Kidney (tissue), 14 donors: ENCODE data around the gene CDH11. TPM values are rescaled to one million over a fixed set of nuclear protein-coding genes. Genes with fewer than 3 reads are reported as not detected.
A peak's percentile ranks its signal among the peaks of the same experiment; 100 is the strongest.

Experiments
- DNase-seq, 5 donors: peaks; one replicate each; pipeline ENCODE4 v3.0.0-alpha.2; 2013 to 2020
- FAIRE-seq: peaks from 2 replicates; lab custom pipeline; 2012; peaks lifted over from hg19 to GRCh38; lab: Jason Lieb, UNC
- H3K27ac ChIP-seq, 2 donors: one replicate each; pipeline ENCODE4 v1.7.0; 2013; ENCODE audit warnings: low read depth in 2 of 2, low read length in 2 of 2, inconsistent platforms in 1 of 2
- H3K27me3 ChIP-seq: one replicate; pipeline ENCODE4 v1.7.1; 2013; ENCODE audit warnings: low read length, inconsistent platforms; ENCODE audit not compliant: control insufficient read depth, insufficient read depth
- H3K36me3 ChIP-seq, 3 donors: one replicate each; pipeline versions ENCODE4 v1.7.0 to v1.7.1; 2013; ENCODE audit warnings: low read length in 3 of 3, control low read depth in 1 of 3, inconsistent platforms in 1 of 3; ENCODE audit not compliant: insufficient read depth in 3 of 3, control insufficient read depth in 2 of 3
- H3K4me1 ChIP-seq, 3 donors: one replicate each; pipeline versions ENCODE4 v1.7.0 to v1.7.1; 2013; ENCODE audit warnings: low read length in 3 of 3, inconsistent platforms in 1 of 3, low read depth in 1 of 3; ENCODE audit not compliant: control insufficient read depth in 2 of 3, insufficient read depth in 2 of 3
- H3K4me3 ChIP-seq, 3 donors: one replicate each; pipeline versions ENCODE4 v1.7.0 to v1.8.1; 2013; ENCODE audit warnings: low read length in 3 of 3, control low read depth in 1 of 3, inconsistent platforms in 1 of 3
- H3K9ac ChIP-seq, 3 donors: one replicate each; pipeline versions ENCODE4 v1.7.0 to v1.7.1; 2013; ENCODE audit warnings: low read length in 3 of 3, control low read depth in 1 of 3, inconsistent platforms in 1 of 3
- H3K9me3 ChIP-seq, 3 donors: one replicate each; pipeline versions ENCODE4 v1.7.0 to v1.7.1; 2013; ENCODE audit warnings: low read length in 3 of 3, control low read depth in 1 of 3, inconsistent platforms in 1 of 3; ENCODE audit not compliant: control insufficient read depth in 2 of 3, insufficient read depth in 1 of 3
- CTCF ChIP-seq: IDR thresholded peaks from 3 replicates; pipeline ENCODE4 v1.5.1; 2012; ENCODE audit warnings: mild to moderate bottlenecking, moderate library complexity, borderline replicate concordance; ENCODE audit not compliant: insufficient read depth; ENCODE audit errors: extremely low read depth
- intact Hi-C: fragments of 100-400 bp; cut with DNase I; formaldehyde crosslinking; loops from one replicate; pipeline ENCODE4 v1.11.1; 2022
- polyA plus RNA-seq: library from polyadenylated mRNA; stranded (reverse); fragments of 350-450 nt; fragmentation: Illumina TruSeq; extraction: RNeasy Lipid Tissue Mini Kit (QIAGEN cat#74804); gene quantifications from one replicate; pipeline ENCODE4 v1.2.3, GENCODE V29; 2014; ENCODE audit warnings: low read depth, low replicate concordance; ENCODE audit not compliant: insufficient read depth
- total RNA-seq: library from RNA; stranded (reverse); fragmentation: NEBNext Ultra II Directional; extraction: Animal tissue kit (Norgen Biotek cat#: 25700); gene quantifications from one replicate; pipeline ENCODE4 v1.2.1, GENCODE V29; 2021
- donor health status: control.
- donor health status: control.
- donor health status: control.
- donor health status: control.
- donor health status: control.
- donor health status: DM: yes; HTN: yes; CAD: no.
- donor health status: Normal renal cell carcinoma (clear cell type).

CDH11 gene
- total and polyA plus RNA-seq, 2 donors from 2014 or later: 3.0 to 44.9 TPM

DNA sequence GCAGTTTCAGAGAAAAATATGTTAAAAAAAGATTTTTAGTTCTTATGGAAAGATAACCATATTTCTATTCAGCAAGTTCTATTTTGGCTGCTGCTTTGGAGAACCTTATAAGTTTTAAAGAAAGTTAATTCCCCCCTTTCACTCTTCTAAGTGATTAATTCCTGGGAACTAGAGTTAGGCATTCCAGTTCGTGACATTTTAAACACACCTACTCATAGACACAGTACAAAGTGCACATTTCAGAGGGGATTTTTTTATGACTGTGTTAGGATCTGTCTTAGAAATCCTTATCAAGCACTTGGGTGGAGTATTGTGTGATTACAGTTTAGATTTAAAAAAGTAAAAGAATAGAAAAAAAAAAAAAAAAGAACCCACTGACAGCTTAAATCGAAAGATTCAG, 3.5 kb upstream of the CDH11 start:
- Histone ChIP-seq H3K9me3 (no peaks in the 10 kb centered on the region), H3K4me1 (peaks cover 0 to 4% (median 0%) of the 10 kb centered on the region in 3 donors), H3K9ac (no peak overlapping the region), H3K27ac (no peak overlapping the region), H3K27me3 (peaks cover 3% of the 10 kb centered on the region), H3K4me3 (no peak overlapping the region), H3K36me3 (no peaks in the 10 kb centered on the region)
- FAIRE-seq (no peak), DNase-seq (no peak)
- no peak for TF ChIP-seq CTCF
- intact Hi-C loops: no loop called here

DNA sequence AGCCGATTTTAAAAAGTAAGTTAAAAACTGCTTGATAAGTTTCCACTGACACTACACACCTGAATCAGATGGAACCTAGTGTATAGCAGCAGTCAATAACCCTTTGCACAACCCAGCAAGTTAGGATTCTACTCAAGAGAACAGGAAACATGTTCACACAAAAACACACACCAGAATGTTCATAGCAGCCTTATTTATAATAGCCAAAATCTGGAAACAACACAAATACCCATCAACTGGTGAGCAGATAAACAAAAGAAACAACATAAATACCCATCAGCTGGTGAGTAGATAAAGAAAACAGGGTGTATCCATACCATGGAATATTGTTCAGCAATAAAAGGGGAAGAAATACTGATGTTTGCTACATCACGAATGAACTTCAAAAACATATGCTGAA, 2.7 kb upstream of the CDH11 start:
- Histone ChIP-seq H3K4me3 (no peak overlapping the region), H3K4me1 (peaks cover 0 to 4% (median 0%) of the 10 kb centered on the region in 3 donors), H3K9ac (peak overlapping the region in 1 of 3 donors; percentile 31), H3K36me3 (no peaks in the 10 kb centered on the region), H3K9me3 (no peaks in the 10 kb centered on the region), H3K27me3 (peaks cover 3% of the 10 kb centered on the region), H3K27ac (no peak overlapping the region)
- intact Hi-C loops: no loop called here
- FAIRE-seq (no peak), DNase-seq (no peak)
- no peak for TF ChIP-seq CTCF

DNA sequence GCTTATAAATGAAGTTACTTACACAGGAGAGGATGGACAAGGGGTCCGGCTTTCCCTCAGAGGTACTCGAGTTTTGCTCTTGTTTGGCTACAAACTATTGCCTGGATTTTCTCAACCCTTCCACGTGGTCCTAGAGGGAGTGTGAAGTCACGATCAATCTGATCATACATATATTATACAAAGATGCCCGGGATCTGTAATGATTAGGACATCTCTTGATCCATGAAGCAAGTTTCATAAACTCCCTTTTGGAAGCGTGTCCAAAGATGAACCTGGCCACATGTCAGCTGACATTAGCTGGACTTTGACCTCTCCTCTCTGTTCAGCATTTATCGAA, 2.3 kb upstream of the CDH11 start:
- Histone ChIP-seq H3K27me3 (peaks cover 3% of the 10 kb centered on the region), H3K4me1 (peaks cover 0 to 4% (median 0%) of the 10 kb centered on the region in 3 donors), H3K27ac (peak overlapping the region in 1 of 2 donors; percentile 55), H3K9me3 (no peaks in the 10 kb centered on the region), H3K4me3 (peak overlapping the region in 2 of 3 donors; percentile 57 to 63), H3K9ac (peak overlapping the region in 1 of 3 donors; percentile 31), H3K36me3 (no peaks in the 10 kb centered on the region)
- DNase-seq: no peak
- FAIRE-seq: no peak
- intact Hi-C loops: no loop called here
- no peak for TF ChIP-seq CTCF
